Sigmoid colon (tissue), 7 donors: ENCODE measurements around the gene TNFRSF21. TPM values are rescaled to one million over a fixed set of nuclear protein-coding genes. Genes with fewer than 3 reads are reported as not detected.

Experiments
- DNase-seq: peaks from one replicate; pipeline ENCODE4 v3.0.0-alpha.2; 2019
- H3K27ac ChIP-seq, 4 donors: fragments of 200-600 bp; sonication (generic); one replicate each; pipeline ENCODE4 v1.5.1; 2016 to 2019; ENCODE audit warnings: mild to moderate bottlenecking in 1 of 4
- H3K27me3 ChIP-seq, 3 donors: fragments of 200-600 bp; sonication (generic); one replicate each; pipeline ENCODE4 v1.5.1; 2019; ENCODE audit warnings: mild to moderate bottlenecking in 1 of 3
- H3K36me3 ChIP-seq, 4 donors: fragments of 200-600 bp; sonication (generic); one replicate each; pipeline ENCODE4 v1.5.1; 2016 to 2019
- H3K4me1 ChIP-seq, 4 donors: fragments of 200-600 bp; sonication (generic); one replicate each; pipeline ENCODE4 v1.5.1; 2017 to 2019
- H3K4me3 ChIP-seq, 4 donors: fragments of 200-600 bp; sonication (generic); one replicate each; pipeline ENCODE4 v1.5.1; 2017 to 2019; ENCODE audit warnings: mild to moderate bottlenecking in 2 of 4, moderate library complexity in 1 of 4
- H3K9me3 ChIP-seq, 4 donors: fragments of 200-600 bp in 3 of 4; sonication (generic) in 3 of 4; one replicate each; pipeline versions ENCODE4 v1.5.1 to v1.6.1; 2013 to 2019
- EP300 ChIP-seq, 4 donors: sonication (generic); formaldehyde crosslinking; IDR thresholded peaks; one replicate each; pipeline ENCODE4 v1.6.1; 2017; ENCODE audit warnings: antibody characterized with exemption in 4 of 4
- POLR2A ChIP-seq, 2 donors: fragments of 450-650 bp; IDR thresholded peaks; one replicate each; pipeline ENCODE4 v1.6.1; 2016; ENCODE audit warnings: antibody characterized with exemption in 2 of 2, mild to moderate bottlenecking in 2 of 2, moderate library complexity in 2 of 2
- POLR2AphosphoS5 ChIP-seq, 4 donors: sonication (generic); formaldehyde crosslinking; IDR thresholded peaks; one replicate each; pipeline ENCODE4 v1.6.1; 2017; ENCODE audit warnings: antibody characterized with exemption in 4 of 4
- WGBS, 2 donors: extraction: QIAGEN DNeasy Blood & Tissue Kit; methylation state at CpG; one replicate each; pipeline ENCODE4 v1.1.7; 2013; 5-methylcytosine and 5-hydroxymethylcytosine counted together
- intact Hi-C: fragments of 100-400 bp; cut with DNase I; formaldehyde crosslinking; loops from one replicate; pipeline ENCODE4 v1.15.1; 2023
- polyA plus RNA-seq, 3 donors: library from polyadenylated mRNA; stranded (reverse); fragments of 200-250 nt; gene quantifications; one replicate each; pipeline ENCODE4 v1.2.3, GENCODE V29; 2013
- total RNA-seq, 4 donors: library from RNA; depleted of rRNA; stranded (reverse); fragments of >200 nt; gene quantifications; one replicate each; pipeline ENCODE4 v1.1.0, GENCODE V29; 2016
- TF ChIP-seq, protein P1 (sequence below), 4 experiments: fragments of 450-650 bp in 3 of 4; fragments of 200-600 bp in 1 of 4; IDR thresholded peaks; one replicate each; pipeline ENCODE4 v1.5.1; 2016 to 2019; ENCODE audit warnings: antibody characterized with exemption in 4 of 4, mild to moderate bottlenecking in 3 of 4, moderate library complexity in 2 of 4
- donor health status: healthy with polysubstance abuse.
- donor health status: Bipolar disorder and iron deficiency.
- donor health status: healthy.

TNFRSF21 gene
- total and polyA plus RNA-seq, 7 donors: 15.8 to 49.9 (median 25.3) TPM

DNA sequence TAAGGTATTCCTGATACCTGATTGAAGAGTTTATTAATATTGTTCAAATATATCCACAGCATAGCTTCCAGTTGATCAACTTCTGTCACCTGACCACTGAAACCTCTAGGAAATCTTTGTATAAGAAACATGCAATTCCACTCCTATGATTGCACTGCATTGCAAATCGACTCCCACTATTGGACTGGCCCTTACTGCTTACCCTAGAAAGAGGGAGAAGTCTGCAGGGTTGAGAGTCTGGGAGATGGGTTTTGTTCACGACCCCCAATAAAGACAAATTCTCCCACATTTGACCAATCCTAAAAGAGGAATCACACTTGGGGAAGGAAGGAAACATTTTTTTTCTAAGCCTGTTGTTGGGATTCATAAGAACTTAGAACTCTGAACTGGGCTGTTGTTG, 43.7 kb downstream of the TNFRSF21 start:
- Histone ChIP-seq H3K4me1 (peaks cover 0 to 14% (median 6%) of the 10 kb centered on the region in 4 donors), H3K4me3 (no peak overlapping the region), H3K27me3 (no peaks in the 10 kb centered on the region), H3K27ac (no peak overlapping the region), H3K36me3 (no peaks in the 10 kb centered on the region), H3K9me3 (no peaks in the 10 kb centered on the region)
- no peak for DNase-seq
- WGBS, 2 donors: 86 to 91% methylated on average over 2 of the region's 2 CpGs
- TF ChIP-seq, protein P1, sequence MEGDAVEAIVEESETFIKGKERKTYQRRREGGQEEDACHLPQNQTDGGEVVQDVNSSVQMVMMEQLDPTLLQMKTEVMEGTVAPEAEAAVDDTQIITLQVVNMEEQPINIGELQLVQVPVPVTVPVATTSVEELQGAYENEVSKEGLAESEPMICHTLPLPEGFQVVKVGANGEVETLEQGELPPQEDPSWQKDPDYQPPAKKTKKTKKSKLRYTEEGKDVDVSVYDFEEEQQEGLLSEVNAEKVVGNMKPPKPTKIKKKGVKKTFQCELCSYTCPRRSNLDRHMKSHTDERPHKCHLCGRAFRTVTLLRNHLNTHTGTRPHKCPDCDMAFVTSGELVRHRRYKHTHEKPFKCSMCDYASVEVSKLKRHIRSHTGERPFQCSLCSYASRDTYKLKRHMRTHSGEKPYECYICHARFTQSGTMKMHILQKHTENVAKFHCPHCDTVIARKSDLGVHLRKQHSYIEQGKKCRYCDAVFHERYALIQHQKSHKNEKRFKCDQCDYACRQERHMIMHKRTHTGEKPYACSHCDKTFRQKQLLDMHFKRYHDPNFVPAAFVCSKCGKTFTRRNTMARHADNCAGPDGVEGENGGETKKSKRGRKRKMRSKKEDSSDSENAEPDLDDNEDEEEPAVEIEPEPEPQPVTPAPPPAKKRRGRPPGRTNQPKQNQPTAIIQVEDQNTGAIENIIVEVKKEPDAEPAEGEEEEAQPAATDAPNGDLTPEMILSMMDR (IDR thresholded peaks at IDR 0.05): no peak
- TF ChIP-seq EP300 (IDR thresholded peaks at IDR 0.05) (no peak), POLR2AphosphoS5 (IDR thresholded peaks at IDR 0.05) (no peak), POLR2A (IDR thresholded peaks at IDR 0.05) (no peak)
- intact Hi-C loops: no loop called here

DNA sequence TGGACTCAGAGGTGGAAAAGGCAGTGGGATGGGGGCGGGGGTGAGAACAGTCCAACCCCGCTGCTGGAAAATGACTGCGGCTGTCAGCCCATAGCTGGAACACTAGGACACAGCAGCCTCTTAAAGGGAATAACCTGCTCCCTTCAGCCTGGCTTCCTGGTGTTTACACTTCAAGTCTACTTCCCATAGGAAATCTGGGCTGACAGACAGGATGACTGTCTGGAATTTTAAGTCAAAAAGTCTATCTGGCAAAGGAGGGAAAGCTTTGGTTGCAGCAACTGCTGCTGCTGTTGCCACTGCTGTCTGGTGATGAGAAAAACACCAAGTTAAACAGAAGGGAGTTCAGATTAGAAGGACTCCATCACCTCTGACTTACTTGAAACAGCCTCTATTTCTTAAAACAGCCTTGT, 44.9 kb downstream of the TNFRSF21 start:
- DNase-seq: no peak
- TF ChIP-seq POLR2A (IDR thresholded peaks at IDR 0.05) (no peak), EP300 (IDR thresholded peaks at IDR 0.05) (no peak), POLR2AphosphoS5 (IDR thresholded peaks at IDR 0.05) (no peak)
- TF ChIP-seq, protein P1 (IDR thresholded peaks at IDR 0.05): no peak
- Histone ChIP-seq H3K36me3 (no peaks in the 10 kb centered on the region), H3K4me1 (peaks cover 0 to 14% (median 6%) of the 10 kb centered on the region in 4 donors), H3K9me3 (no peaks in the 10 kb centered on the region), H3K27ac (peak overlapping the region in 1 of 4 donors; percentile 21), H3K27me3 (no peaks in the 10 kb centered on the region), H3K4me3 (no peak overlapping the region)
- 84 to 92% methylated on average over 3 of the region's 3 CpGs for WGBS, 2 donors
- intact Hi-C loops: loop anchor here (5.0 kb wide), 1 partner anchor 33 kb away; no protein-coding TSS in a partner anchor

DNA sequence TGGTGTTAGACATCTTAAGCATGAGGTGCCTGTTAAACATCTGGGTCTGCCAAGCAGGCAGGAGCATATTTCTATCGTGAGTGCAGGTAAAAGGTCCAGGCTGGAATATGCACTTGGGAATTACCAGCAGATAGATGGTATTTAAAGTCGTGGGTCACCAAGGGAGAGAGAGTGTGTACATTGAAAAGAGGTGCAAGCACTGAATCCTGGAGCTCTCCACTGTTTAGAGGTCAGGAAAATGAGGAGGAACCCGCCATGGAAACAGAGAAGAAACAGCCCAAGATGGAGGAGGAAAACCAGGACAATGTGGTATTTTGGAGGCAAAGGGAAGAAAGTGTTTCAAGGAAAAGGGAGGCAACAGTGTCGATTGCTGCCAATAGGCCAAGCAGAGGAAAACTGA, 46.4 kb downstream of the TNFRSF21 start:
- TF ChIP-seq POLR2AphosphoS5 (IDR thresholded peaks at IDR 0.05): no peak
- TF ChIP-seq POLR2A (IDR thresholded peaks at IDR 0.05): no peak
- TF ChIP-seq, protein P1 (IDR thresholded peaks at IDR 0.05): no peak
- TF ChIP-seq EP300 (IDR thresholded peaks at IDR 0.05): no peak
- Histone ChIP-seq H3K4me3 (no peak overlapping the region), H3K36me3 (no peaks in the 10 kb centered on the region), H3K27ac (no peak overlapping the region), H3K27me3 (no peaks in the 10 kb centered on the region), H3K9me3 (no peaks in the 10 kb centered on the region), H3K4me1 (peaks cover 0 to 13% (median 5%) of the 10 kb centered on the region in 4 donors)
- intact Hi-C loops: loop anchor here (5.0 kb wide), 1 partner anchor 34 kb away; no protein-coding TSS in a partner anchor
- 86 to 90% methylated on average over 4 of the region's 4 CpGs for WGBS, 2 donors
- DNase-seq: no peak

DNA sequence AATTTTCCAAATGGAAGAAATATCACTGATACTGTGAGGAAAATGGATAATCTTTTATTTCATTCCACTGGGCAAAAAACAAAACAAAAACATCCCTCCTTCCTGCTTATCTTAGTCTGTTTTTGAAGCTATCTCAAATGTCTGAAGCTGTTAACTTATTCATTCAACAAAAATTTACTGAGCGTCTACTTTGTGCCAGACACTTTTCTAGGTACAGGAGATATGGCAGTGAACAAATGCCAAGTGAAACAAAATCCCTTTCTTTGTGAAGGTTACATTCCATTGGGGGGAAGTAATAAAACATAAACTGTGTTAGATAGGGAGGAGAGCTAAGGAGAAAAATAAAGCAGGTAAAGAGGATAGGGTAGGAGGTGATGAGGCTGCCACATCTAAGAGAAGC, 47.5 kb downstream of the TNFRSF21 start:
- TF ChIP-seq POLR2A (IDR thresholded peaks at IDR 0.05): no peak
- TF ChIP-seq, protein P1 (IDR thresholded peaks at IDR 0.05): no peak
- no peak for TF ChIP-seq EP300 (IDR thresholded peaks at IDR 0.05)
- no peak for TF ChIP-seq POLR2AphosphoS5 (IDR thresholded peaks at IDR 0.05)
- no peak for DNase-seq
- peaks cover 0 to 13% (median 5%) of the 10 kb centered on the region in 4 donors for H3K4me1 ChIP-seq
- intact Hi-C loops: loop anchor here (5.0 kb wide), 1 partner anchor 35 kb away; no protein-coding TSS in a partner anchor
- H3K27ac ChIP-seq: no peak overlapping the region
- H3K4me3 ChIP-seq: no peak overlapping the region
- H3K36me3 ChIP-seq: no peaks in the 10 kb centered on the region
- 79 to 86% methylated on average over 1 of the region's 1 CpG for WGBS, 2 donors
- H3K27me3 ChIP-seq: no peaks in the 10 kb centered on the region
- no peaks in the 10 kb centered on the region for H3K9me3 ChIP-seq

DNA sequence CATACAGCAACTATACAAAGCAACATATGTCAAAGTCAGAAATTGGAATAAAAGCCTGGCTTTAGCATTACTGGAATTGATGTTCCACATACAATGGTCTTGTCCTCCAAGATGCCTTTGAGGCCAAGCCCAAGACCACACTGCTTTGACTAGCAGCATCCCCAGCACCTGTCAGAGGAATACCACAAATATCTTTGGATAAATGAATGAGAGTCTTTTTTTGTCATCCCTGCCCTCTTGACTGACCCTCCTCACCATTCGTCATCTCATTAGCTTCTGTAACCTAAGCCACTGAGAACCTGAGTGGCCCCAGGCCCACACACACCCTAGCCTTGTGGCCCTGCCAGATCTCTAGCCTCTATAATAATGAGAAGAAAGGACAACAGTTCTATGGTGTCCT, 48.5 kb downstream of the TNFRSF21 start:
- Histone ChIP-seq H3K4me3 (no peak overlapping the region), H3K27me3 (no peaks in the 10 kb centered on the region), H3K4me1 (peaks cover 0 to 13% (median 5%) of the 10 kb centered on the region in 4 donors), H3K36me3 (no peaks in the 10 kb centered on the region), H3K27ac (no peak overlapping the region), H3K9me3 (no peaks in the 10 kb centered on the region)
- no peak for DNase-seq
- WGBS, 2 donors: 93 to 100% methylated on average over 1 of the region's 1 CpG
- TF ChIP-seq POLR2A (IDR thresholded peaks at IDR 0.05) (no peak), EP300 (IDR thresholded peaks at IDR 0.05) (no peak), POLR2AphosphoS5 (IDR thresholded peaks at IDR 0.05) (no peak)
- TF ChIP-seq, protein P1 (IDR thresholded peaks at IDR 0.05): no peak
- intact Hi-C loops: loop anchor here (5.0 kb wide), 1 partner anchor 36 kb away; no protein-coding TSS in a partner anchor
